Measurements from ENCODE around the gene ESRRG. TPM values are rescaled to one million over a fixed set of nuclear protein-coding genes. Genes with fewer than 3 reads are reported as not detected.

The ESRRG gene
- total RNA-seq, 1 experiment from 2014 or later: 0.44 TPM

GRCh38 chr1:216598448-216598847, 124.8 kb downstream of the ESRRG start:
- H3K4me3 Mint-ChIP-seq: no peak overlapping the region
- no peaks in the 10 kb centered on the region for H3K9me3 ChIP-seq (ENCODE audit: control insufficient read depth, low read depth, low read length)
- H3K18ac ChIP-seq (ENCODE audit: insufficient read length, low read depth, low read length): no peak overlapping the region
- H3K27ac ChIP-seq (ENCODE audit: insufficient read length, low read depth, low read length): no peak overlapping the region
- no peak overlapping the region for H2BK20ac ChIP-seq (ENCODE audit: low read depth, low read length, poor library complexity, severe bottlenecking)
- H2BK15ac ChIP-seq (ENCODE audit: low read depth, low read length): no peak overlapping the region
- no peak overlapping the region for H3T11ph ChIP-seq (ENCODE audit: low read length)
- no peaks in the 10 kb centered on the region; a peak in 1 of 5 replicates for H3K9me3 Mint-ChIP-seq
- no peak overlapping the region for H3K27ac Mint-ChIP-seq
- H3K4ac ChIP-seq (ENCODE audit: low read depth, low read length): no peak overlapping the region
- no peak overlapping the region for H2AFZ ChIP-seq (ENCODE audit: low read length)
- no peak for DNase-seq
- no peaks in the 10 kb centered on the region for H3K79me1 ChIP-seq (ENCODE audit: insufficient read depth, low read depth, low read length, poor library complexity, severe bottlenecking)
- H2BK5ac ChIP-seq (ENCODE audit: insufficient read length, low read length): no peak overlapping the region
- no peak for TF ChIP-seq CTCF (conservative IDR thresholded peaks at IDR 0.05)
- no peaks in the 10 kb centered on the region for H3K27me3 ChIP-seq (ENCODE audit: insufficient read depth, low read length)
- H3K79me2 ChIP-seq (ENCODE audit: insufficient read depth, low read length): no peaks in the 10 kb centered on the region
- no peak overlapping the region for H3K14ac ChIP-seq (ENCODE audit: insufficient read depth, low read length)
- H4K8ac ChIP-seq (replicated peaks; ENCODE audit: insufficient read length, low read depth, low read length): no peak overlapping the region
- H2BK12ac ChIP-seq (ENCODE audit: insufficient read length, low read depth, low read length): no peak overlapping the region
- H3K27me3 Mint-ChIP-seq (ENCODE audit: low read depth): peaks cover 21% of the 10 kb centered on the region
- no peak overlapping the region for H4K5ac ChIP-seq (ENCODE audit: insufficient read length, low read depth, low read length)
- no peak overlapping the region for H3K56ac ChIP-seq (ENCODE audit: insufficient read length, low read depth, low read length)
- H4K91ac ChIP-seq (ENCODE audit: insufficient read length, low read depth, low read length): no peak overlapping the region
- no peaks in the 10 kb centered on the region for H3K36me3 Mint-ChIP-seq (ENCODE audit: insufficient read depth in 1 of 3, low read depth in 3 of 3)
- no peaks in the 10 kb centered on the region for H3K4me1 ChIP-seq (ENCODE audit: insufficient read depth, low read length)
- no peak overlapping the region for H3K23ac ChIP-seq (ENCODE audit: insufficient read length, low read depth, low read length)
- H3K4me1 Mint-ChIP-seq: peaks cover 33 to 36% of the 10 kb centered on the region in 2 experiments
- no peak overlapping the region for H3K9ac ChIP-seq (ENCODE audit: extremely low read depth, insufficient read length, low read length)
- peaks cover 4% of the 10 kb centered on the region for H3K23me2 ChIP-seq (ENCODE audit: insufficient read length, low read depth, low read length, poor library complexity, severe bottlenecking)
- H2BK120ac ChIP-seq (ENCODE audit: low read depth, low read length, poor library complexity, severe bottlenecking): no peak overlapping the region
- no peak overlapping the region for H2AK5ac ChIP-seq (ENCODE audit: insufficient read length, low read length)
- H3K4me2 ChIP-seq (ENCODE audit: insufficient read depth, insufficient read length, low read length): no peak overlapping the region
- no peaks in the 10 kb centered on the region for H4K20me1 ChIP-seq (ENCODE audit: control insufficient read depth, insufficient read depth, insufficient read length)

All from H9 (cell line).